Activated B cell treated with CpG ODN at 0.5 μM for 24 hours (primary cell): ENCODE results near the gene EIF6. TPM values are rescaled to one million over a fixed set of nuclear protein-coding genes. Genes with fewer than 3 reads are reported as not detected.

Experiments used
- ATAC-seq: fragments of 200-7000 bp; cut with Tn5 transposase; one replicate; pipeline ENCODE4 v1.10.0; 2021; ENCODE audit warnings: low read depth, mild to moderate bottlenecking, moderate library complexity
- CTCF ChIA-PET: fragments of 350-600 bp; sonication (Branson Sonifier 250); formaldehyde crosslinking; loops from one replicate; lab custom pipeline; 2021; ENCODE audit warnings: antibody characterized with exemption; lab: Charles Lee
- POLR2A ChIA-PET: fragments of 350-600 bp; sonication (Branson Sonifier 250); formaldehyde crosslinking; loops from one replicate; lab custom pipeline; 2021; ENCODE audit warnings: antibody characterized with exemption; lab: Charles Lee
- DNase-seq: peaks from one replicate; pipeline ENCODE4 v3.0.0; 2022
- H3K27ac Mint-ChIP-seq: one replicate; pipeline ENCODE4 v1.8.0; 2020; ENCODE audit warnings: mixed read lengths
- H3K27me3 Mint-ChIP-seq: one replicate; pipeline ENCODE4 v1.8.0; 2021; ENCODE audit warnings: mixed read lengths
- H3K36me3 Mint-ChIP-seq: one replicate; pipeline ENCODE4 v1.8.0; 2021; ENCODE audit warnings: low read depth, mixed read lengths
- H3K4me1 Mint-ChIP-seq: one replicate; pipeline ENCODE4 v1.8.0; 2021; ENCODE audit warnings: mixed read lengths
- H3K4me3 Mint-ChIP-seq: one replicate; pipeline ENCODE4 v1.8.0; 2020; ENCODE audit warnings: mild to moderate bottlenecking, mixed read lengths
- H3K9me3 Mint-ChIP-seq: one replicate; pipeline ENCODE4 v1.8.0; 2020; ENCODE audit warnings: mixed read lengths
- CTCF ChIP-seq: fragments of 200-600 bp; IDR thresholded peaks from one replicate; pipeline ENCODE4 v1.8.0; 2022; ENCODE audit warnings: antibody characterized with exemption, mild to moderate bottlenecking
- intact Hi-C: fragments of 100-400 bp; cut with micrococcal nuclease; formaldehyde crosslinking; loops from one replicate; pipeline ENCODE4 v1.15.1; 2024
- total RNA-seq: library from RNA; stranded (reverse); gene quantifications from 2 replicates; pipeline ENCODE4 v1.2.3, GENCODE V29; 2022

Gene EIF6
- total RNA-seq, 1 donor from 2014 or later: 137 TPM

- no peak for DNase-seq
- H3K4me3 Mint-ChIP-seq: no peak overlapping the region
- POLR2A ChIA-PET: no interaction called here
These were observed 48.7 kb downstream of the EIF6 start for GRCh38 chr20:35235881-35236280.

GRCh38 chr20:35232575-35232974 is 52.0 kb downstream of the EIF6 start:
- Mint-ChIP-seq H3K27me3 (peaks cover 30% of the 10 kb centered on the region), H3K36me3 (peaks cover 33% of the 10 kb centered on the region), H3K4me3 (no peak overlapping the region), H3K9me3 (no peaks in the 10 kb centered on the region), H3K27ac (no peak overlapping the region), H3K4me1 (no peaks in the 10 kb centered on the region)
- intact Hi-C loops: no loop called here
- DNase-seq: no peak
- ATAC-seq: no peak
- TF ChIP-seq CTCF: no peak
- POLR2A ChIA-PET: no interaction called here
- CTCF ChIA-PET: no interaction called here

More at GRCh38 chr20:35235881-35236280, 48.7 kb downstream of the EIF6 start:
- no peak for TF ChIP-seq CTCF
- CTCF ChIA-PET: no interaction called here
- H3K27ac Mint-ChIP-seq: no peak overlapping the region
- intact Hi-C loops: no loop called here
- peaks cover 31% of the 10 kb centered on the region for H3K36me3 Mint-ChIP-seq
- no peaks in the 10 kb centered on the region for H3K4me1 Mint-ChIP-seq
- no peak for ATAC-seq
- no peaks in the 10 kb centered on the region for H3K9me3 Mint-ChIP-seq
- peaks cover 14% of the 10 kb centered on the region for H3K27me3 Mint-ChIP-seq

Other genes with a start within 250 kb of the EIF6 start
- gene TRPC4AP, start 192.0 kb downstream of the EIF6 start, total RNA-seq: 58.3 and 60.2 TPM in 2 replicates
- 23.0 and 24.4 TPM in 2 replicates for gene EDEM2, start 137.4 kb downstream of the EIF6 start, total RNA-seq
- gene PROCR, start 112.7 kb downstream of the EIF6 start, total RNA-seq: 0.22 and 0.40 TPM in 2 replicates
- gene MMP24, start 58.1 kb downstream of the EIF6 start, total RNA-seq: not detected in 2 replicates
- 39.2 and 47.9 TPM in 2 replicates for gene MMP24OS, start 6.7 kb downstream of the EIF6 start, total RNA-seq
- gene FAM83C, start 7.7 kb upstream of the EIF6 start, total RNA-seq: not detected in 2 replicates
- gene UQCC1, start 127.2 kb upstream of the EIF6 start, total RNA-seq: 52.9 and 58.3 TPM in 2 replicates
- not detected in 2 replicates for gene GDF5, start 153.5 kb upstream of the EIF6 start, total RNA-seq
- 49.6 and 54.7 TPM in 2 replicates for gene CEP250, start 170.8 kb upstream of the EIF6 start, total RNA-seq
- gene C20orf173, start 244.9 kb upstream of the EIF6 start, total RNA-seq: not detected in 2 replicates